GM23338 (cell line): ENCODE measurements around the gene BSND. TPM values are rescaled to one million over a fixed set of nuclear protein-coding genes. Genes with fewer than 3 reads are reported as not detected.
A peak's percentile ranks its signal among the peaks of the same experiment; 100 is the strongest.

Source experiments
- ATAC-seq: fragments of 200-7000 bp; cut with Tn5 transposase; 3 replicates; pipeline ENCODE4 v1.9.1; 2020
- DNase-seq: peaks from one replicate; pipeline ENCODE4 v3.0.0-alpha.2; 2015; ENCODE audit warnings: low spot score
- H2AFZ ChIP-seq: fragments of 200-600 bp; sonication (generic); 2 replicates; pipeline ENCODE4 v1.8.0; 2016; ENCODE audit warnings: antibody characterized with exemption, mild to moderate bottlenecking, moderate library complexity
- H3F3A ChIP-seq: fragments of 200-600 bp; sonication (generic); replicated peaks from 2 replicates; pipeline ENCODE4 v1.8.0; 2017; ENCODE audit warnings: antibody characterized with exemption, mixed run types, low read depth
- H3K27ac ChIP-seq: fragments of 200-600 bp; sonication (generic); 2 replicates; pipeline ENCODE4 v1.6.1; 2016; ENCODE audit warnings: low read depth
- H3K27me3 ChIP-seq: fragments of 200-600 bp; sonication (generic); 2 replicates; pipeline ENCODE4 v1.8.0; 2016; ENCODE audit warnings: mild to moderate bottlenecking, mixed run types, moderate library complexity; ENCODE audit not compliant: insufficient read depth
- H3K36me3 ChIP-seq: fragments of 200-600 bp; sonication (generic); 2 replicates; pipeline ENCODE4 v1.8.0; 2016; ENCODE audit warnings: mild to moderate bottlenecking; ENCODE audit not compliant: insufficient read depth
- H3K4me1 ChIP-seq: fragments of 200-600 bp; sonication (generic); 2 replicates; pipeline ENCODE4 v1.8.0; 2016; ENCODE audit warnings: mild to moderate bottlenecking, moderate library complexity; ENCODE audit not compliant: insufficient read depth
- H3K4me2 ChIP-seq: fragments of 200-600 bp; sonication (generic); 2 replicates; pipeline ENCODE4 v1.7.1; 2017; ENCODE audit warnings: mixed run types
- H3K4me3 ChIP-seq: fragments of 200-600 bp; sonication (generic); 2 replicates; pipeline ENCODE4 v1.6.1; 2016; ENCODE audit warnings: mixed run types
- H3K79me2 ChIP-seq: fragments of 200-600 bp; sonication (generic); replicated peaks from 2 replicates; pipeline ENCODE4 v1.8.0; 2017; ENCODE audit warnings: mild to moderate bottlenecking; ENCODE audit not compliant: insufficient read depth
- H3K9me2 ChIP-seq: fragments of 200-600 bp; sonication (generic); 2 replicates; pipeline ENCODE4 v1.8.0; 2017; ENCODE audit not compliant: insufficient read depth
- H4K20me1 ChIP-seq: fragments of 200-600 bp; sonication (generic); replicated peaks from 2 replicates; pipeline ENCODE4 v1.8.0; 2017; ENCODE audit warnings: mild to moderate bottlenecking; ENCODE audit not compliant: insufficient read depth
- H3K27ac Mint-ChIP-seq: 2 replicates; pipeline ENCODE4 v1.8.0; 2020; ENCODE audit warnings: inconsistent platforms, mild to moderate bottlenecking, moderate library complexity, mixed read lengths
- H3K27me3 Mint-ChIP-seq: 3 replicates; pipeline ENCODE4 v1.8.0; 2022; ENCODE audit warnings: low read depth, mild to moderate bottlenecking, moderate library complexity, mixed read lengths, inconsistent platforms; ENCODE audit not compliant: insufficient read depth, poor library complexity
- H3K36me3 Mint-ChIP-seq: 3 replicates; pipeline ENCODE4 v1.8.0; 2021; ENCODE audit warnings: low read depth, mild to moderate bottlenecking, inconsistent platforms, moderate library complexity, mixed read lengths
- H3K4me1 Mint-ChIP-seq: 3 replicates; pipeline ENCODE4 v1.8.0; 2020; ENCODE audit warnings: mild to moderate bottlenecking, inconsistent platforms, mixed read lengths
- H3K4me3 Mint-ChIP-seq: 3 replicates; pipeline ENCODE4 v1.8.0; 2021; ENCODE audit warnings: moderate library complexity, mild to moderate bottlenecking, inconsistent platforms, mixed read lengths
- H3K9me3 Mint-ChIP-seq: 3 replicates; pipeline ENCODE4 v1.8.0; 2020; ENCODE audit warnings: moderate library complexity, mild to moderate bottlenecking, inconsistent platforms, mixed read lengths
- CREB1 ChIP-seq: fragments of 250-450 bp; sonication (Bioruptor Pico); IDR thresholded peaks from 2 replicates; pipeline ENCODE4 v1.5.0; 2020; ENCODE audit warnings: low read depth, mild to moderate bottlenecking, moderate library complexity
- EZH2 ChIP-seq: fragments of 200-600 bp; sonication (generic); IDR thresholded peaks from one replicate; pipeline ENCODE4 v1.8.0; 2017; ENCODE audit warnings: antibody characterized with exemption, mild to moderate bottlenecking, low read depth; ENCODE audit not compliant: unreplicated experiment
- EZH2phosphoT487 ChIP-seq: fragments of 200-600 bp; sonication (generic); IDR thresholded peaks from one replicate; pipeline ENCODE4 v1.8.1; 2018; ENCODE audit warnings: antibody characterized with exemption; ENCODE audit not compliant: unreplicated experiment
- JUNB ChIP-seq: IDR thresholded peaks from one replicate; pipeline ENCODE4 v1.6.1; 2016; ENCODE audit warnings: antibody characterized with exemption; ENCODE audit not compliant: unreplicated experiment
- NANOG ChIP-seq: IDR thresholded peaks from 2 replicates; pipeline ENCODE4 v1.6.1; 2016; ENCODE audit warnings: antibody characterized with exemption, borderline replicate concordance
- POLR2AphosphoS5 ChIP-seq: IDR thresholded peaks from 2 replicates; pipeline ENCODE4 v1.6.1; 2016; ENCODE audit warnings: antibody characterized with exemption, low read depth
- STAT1 ChIP-seq: IDR thresholded peaks from one replicate; pipeline ENCODE4 v1.6.1; 2016; ENCODE audit warnings: antibody characterized with exemption; ENCODE audit not compliant: unreplicated experiment
- polyA plus RNA-seq: library from polyadenylated mRNA; unstranded; fragments of >200 nt; fragmentation: Nextera tagmentation; extraction: Ambion mirVana; gene quantifications from 2 replicates; pipeline ENCODE4 v1.2.1, GENCODE V29; 2016
- total RNA-seq: library from RNA; depleted of rRNA; stranded (reverse); fragments of >200 nt; shearing (Covaris generic); gene quantifications from 2 replicates; pipeline ENCODE4 v1.2.3, GENCODE V29; 2014
- TF ChIP-seq, protein P1 (sequence below): IDR thresholded peaks from one replicate; pipeline ENCODE4 v1.6.1; 2018; ENCODE audit warnings: antibody characterized with exemption; ENCODE audit not compliant: unreplicated experiment
- TF ChIP-seq, protein P2 (sequence below): IDR thresholded peaks from 2 replicates; pipeline ENCODE4 v1.6.1; 2016; ENCODE audit warnings: antibody characterized with exemption
- TF ChIP-seq, protein P3 (sequence below), 2 experiments: fragments of 200-600 bp in 1 of 2; sonication (generic) in 1 of 2; conservative IDR thresholded peaks; 2 replicates each; pipeline versions ENCODE4 v1.5.1 to v1.6.1; 2016 to 2017; ENCODE audit warnings: antibody characterized with exemption in 2 of 2, low read depth in 2 of 2, mild to moderate bottlenecking in 2 of 2, moderate library complexity in 1 of 2

The BSND gene
- total and polyA plus RNA-seq, 2 experiments from 2014 or later: 0.55 to 1.4 TPM

DNA sequence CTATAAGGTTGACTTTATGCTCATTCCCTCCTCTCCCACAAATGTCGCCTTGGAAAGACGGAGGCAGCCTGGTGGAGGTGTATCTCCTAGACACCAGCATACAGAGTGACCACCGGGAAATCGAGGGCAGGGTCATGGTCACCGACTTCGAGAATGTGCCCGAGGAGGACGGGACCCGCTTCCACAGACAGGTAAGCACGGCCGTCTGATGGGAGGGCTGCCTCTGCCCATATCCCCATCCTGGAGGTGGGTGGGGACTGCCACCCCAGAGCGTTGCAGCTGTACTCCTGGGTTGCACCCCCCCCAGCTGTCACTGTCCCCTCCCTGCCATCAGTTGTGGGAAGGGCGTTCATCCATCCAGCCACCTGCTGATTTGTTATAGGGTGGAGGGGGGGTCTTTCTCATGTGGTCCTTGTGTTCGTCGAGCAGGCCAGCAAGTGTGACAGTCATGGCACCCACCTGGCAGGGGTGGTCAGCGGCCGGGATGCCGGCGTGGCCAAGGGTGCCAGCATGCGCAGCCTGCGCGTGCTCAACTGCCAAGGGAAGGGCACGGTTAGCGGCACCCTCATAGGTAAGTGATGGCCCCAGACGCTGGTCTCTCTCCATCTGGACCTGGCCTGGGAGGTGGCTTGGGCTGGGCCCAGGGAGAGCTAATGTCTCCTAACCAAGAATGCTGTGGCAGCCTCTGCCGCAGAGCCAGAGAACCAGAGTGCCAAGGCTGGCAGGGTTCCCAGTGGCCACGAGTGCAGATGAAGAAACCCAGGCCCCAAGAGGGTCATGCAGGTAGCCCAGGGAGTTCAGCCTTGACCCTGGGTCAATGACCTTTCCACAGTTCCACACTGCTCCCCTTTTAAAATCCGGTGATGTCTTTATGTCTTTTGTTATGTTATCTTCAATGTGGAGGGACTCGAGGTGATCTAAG lies 53.7 kb downstream of the BSND start:
- no peak overlapping the region for H3K4me3 ChIP-seq
- DNase-seq: no peak
- H3F3A ChIP-seq: peaks cover 12% of the 10 kb centered on the region; the same call in 1 of the 2 replicates
- H3K4me1 Mint-ChIP-seq: no peaks in the 10 kb centered on the region
- peaks cover 25% of the 10 kb centered on the region for H4K20me1 ChIP-seq
- H3K27ac Mint-ChIP-seq: no peak overlapping the region
- H3K4me1 ChIP-seq: no peaks in the 10 kb centered on the region; the same call in 1 of the 2 replicates
- ATAC-seq: no peak
- no peak for TF ChIP-seq POLR2AphosphoS5
- TF ChIP-seq NANOG: no peak
- no peak for TF ChIP-seq CREB1 (CRISPR knock-in tag)
- TF ChIP-seq, protein P1, sequence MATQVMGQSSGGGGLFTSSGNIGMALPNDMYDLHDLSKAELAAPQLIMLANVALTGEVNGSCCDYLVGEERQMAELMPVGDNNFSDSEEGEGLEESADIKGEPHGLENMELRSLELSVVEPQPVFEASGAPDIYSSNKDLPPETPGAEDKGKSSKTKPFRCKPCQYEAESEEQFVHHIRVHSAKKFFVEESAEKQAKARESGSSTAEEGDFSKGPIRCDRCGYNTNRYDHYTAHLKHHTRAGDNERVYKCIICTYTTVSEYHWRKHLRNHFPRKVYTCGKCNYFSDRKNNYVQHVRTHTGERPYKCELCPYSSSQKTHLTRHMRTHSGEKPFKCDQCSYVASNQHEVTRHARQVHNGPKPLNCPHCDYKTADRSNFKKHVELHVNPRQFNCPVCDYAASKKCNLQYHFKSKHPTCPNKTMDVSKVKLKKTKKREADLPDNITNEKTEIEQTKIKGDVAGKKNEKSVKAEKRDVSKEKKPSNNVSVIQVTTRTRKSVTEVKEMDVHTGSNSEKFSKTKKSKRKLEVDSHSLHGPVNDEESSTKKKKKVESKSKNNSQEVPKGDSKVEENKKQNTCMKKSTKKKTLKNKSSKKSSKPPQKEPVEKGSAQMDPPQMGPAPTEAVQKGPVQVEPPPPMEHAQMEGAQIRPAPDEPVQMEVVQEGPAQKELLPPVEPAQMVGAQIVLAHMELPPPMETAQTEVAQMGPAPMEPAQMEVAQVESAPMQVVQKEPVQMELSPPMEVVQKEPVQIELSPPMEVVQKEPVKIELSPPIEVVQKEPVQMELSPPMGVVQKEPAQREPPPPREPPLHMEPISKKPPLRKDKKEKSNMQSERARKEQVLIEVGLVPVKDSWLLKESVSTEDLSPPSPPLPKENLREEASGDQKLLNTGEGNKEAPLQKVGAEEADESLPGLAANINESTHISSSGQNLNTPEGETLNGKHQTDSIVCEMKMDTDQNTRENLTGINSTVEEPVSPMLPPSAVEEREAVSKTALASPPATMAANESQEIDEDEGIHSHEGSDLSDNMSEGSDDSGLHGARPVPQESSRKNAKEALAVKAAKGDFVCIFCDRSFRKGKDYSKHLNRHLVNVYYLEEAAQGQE: no peak
- TF ChIP-seq, protein P2, sequence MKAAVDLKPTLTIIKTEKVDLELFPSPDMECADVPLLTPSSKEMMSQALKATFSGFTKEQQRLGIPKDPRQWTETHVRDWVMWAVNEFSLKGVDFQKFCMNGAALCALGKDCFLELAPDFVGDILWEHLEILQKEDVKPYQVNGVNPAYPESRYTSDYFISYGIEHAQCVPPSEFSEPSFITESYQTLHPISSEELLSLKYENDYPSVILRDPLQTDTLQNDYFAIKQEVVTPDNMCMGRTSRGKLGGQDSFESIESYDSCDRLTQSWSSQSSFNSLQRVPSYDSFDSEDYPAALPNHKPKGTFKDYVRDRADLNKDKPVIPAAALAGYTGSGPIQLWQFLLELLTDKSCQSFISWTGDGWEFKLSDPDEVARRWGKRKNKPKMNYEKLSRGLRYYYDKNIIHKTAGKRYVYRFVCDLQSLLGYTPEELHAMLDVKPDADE: no peak
- TF ChIP-seq EZH2: no peak
- H3K9me2 ChIP-seq: no peaks in the 10 kb centered on the region
- no peaks in the 10 kb centered on the region for H3K27me3 ChIP-seq
- no peak overlapping the region for H3K4me3 Mint-ChIP-seq
- H3K36me3 ChIP-seq: peaks cover 57% of the 10 kb centered on the region
- H3K9me3 Mint-ChIP-seq: no peaks in the 10 kb centered on the region
- peaks cover 6% of the 10 kb centered on the region for H3K27me3 Mint-ChIP-seq
- H3K27ac ChIP-seq: no peak overlapping the region
- H3K79me2 ChIP-seq: peaks cover 33% of the 10 kb centered on the region
- peaks cover 20% of the 10 kb centered on the region; the same call in 2 of the 3 replicates for H3K36me3 Mint-ChIP-seq
- no peak overlapping the region for H3K4me2 ChIP-seq
- H2AFZ ChIP-seq: no peak overlapping the region

DNA sequence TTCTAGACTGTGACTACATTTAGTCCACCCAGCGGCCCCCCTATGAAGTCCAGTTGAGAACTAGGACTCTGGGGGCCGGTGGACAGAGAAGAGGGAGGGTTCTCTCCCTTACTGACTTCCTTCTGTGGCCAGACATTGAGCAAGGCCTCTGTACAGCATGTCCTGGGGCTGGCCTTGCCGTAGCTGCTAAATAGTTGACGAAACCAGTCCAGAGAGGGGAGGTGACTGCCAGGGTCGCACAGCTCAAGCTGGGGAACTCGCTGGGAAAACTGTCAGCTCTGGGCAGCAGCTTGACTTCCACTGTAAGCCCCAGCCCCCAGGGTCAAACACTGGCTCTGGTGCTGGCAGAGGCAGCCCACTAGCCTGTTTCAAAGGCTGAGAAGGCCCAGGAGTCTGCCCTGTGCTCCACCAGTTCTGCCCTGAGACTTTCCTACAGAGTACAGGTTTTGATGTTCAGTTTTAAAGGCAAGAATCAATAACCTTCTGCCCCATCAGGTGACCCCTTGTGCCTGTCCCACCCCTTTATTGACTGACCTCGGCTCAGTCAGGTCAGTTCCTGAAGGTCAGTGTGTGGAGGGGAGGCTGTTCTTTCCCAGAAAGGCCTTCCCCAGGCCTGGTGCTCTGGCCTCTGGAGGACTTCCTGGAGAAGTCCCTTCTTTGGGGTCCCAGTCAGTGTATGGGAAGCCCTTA lies 54.7 kb downstream of the BSND start:
- no peaks in the 10 kb centered on the region for H3K4me1 ChIP-seq
- H3F3A ChIP-seq: peaks cover 12% of the 10 kb centered on the region; the same call in 1 of the 2 replicates
- H3K27me3 Mint-ChIP-seq: peaks cover 6% of the 10 kb centered on the region
- no peak overlapping the region for H3K4me3 ChIP-seq
- peaks cover 60% of the 10 kb centered on the region for H3K36me3 ChIP-seq
- no peak overlapping the region for H3K27ac Mint-ChIP-seq
- H3K4me3 Mint-ChIP-seq: no peak overlapping the region
- H4K20me1 ChIP-seq: peaks cover 24% of the 10 kb centered on the region
- ATAC-seq: no peak
- no peaks in the 10 kb centered on the region for H3K27me3 ChIP-seq
- no peak overlapping the region for H3K4me2 ChIP-seq
- H3K9me3 Mint-ChIP-seq: no peaks in the 10 kb centered on the region
- peaks cover 24% of the 10 kb centered on the region for H3K79me2 ChIP-seq
- 0 out of 2 replicates have a peak overlapping the region, but pooled peaks have one; percentile 39 for H3K27ac ChIP-seq
- no peaks in the 10 kb centered on the region for H3K4me1 Mint-ChIP-seq
- no peak overlapping the region for H2AFZ ChIP-seq
- peaks cover 28% of the 10 kb centered on the region; the same call in 2 of the 3 replicates for H3K36me3 Mint-ChIP-seq
- no peaks in the 10 kb centered on the region for H3K9me2 ChIP-seq
- DNase-seq: no peak
- TF ChIP-seq STAT1 (no peak), EZH2 (no peak), CREB1 (CRISPR knock-in tag) (no peak), JUNB (no peak), EZH2phosphoT487 (no peak)
- TF ChIP-seq, protein P3, sequence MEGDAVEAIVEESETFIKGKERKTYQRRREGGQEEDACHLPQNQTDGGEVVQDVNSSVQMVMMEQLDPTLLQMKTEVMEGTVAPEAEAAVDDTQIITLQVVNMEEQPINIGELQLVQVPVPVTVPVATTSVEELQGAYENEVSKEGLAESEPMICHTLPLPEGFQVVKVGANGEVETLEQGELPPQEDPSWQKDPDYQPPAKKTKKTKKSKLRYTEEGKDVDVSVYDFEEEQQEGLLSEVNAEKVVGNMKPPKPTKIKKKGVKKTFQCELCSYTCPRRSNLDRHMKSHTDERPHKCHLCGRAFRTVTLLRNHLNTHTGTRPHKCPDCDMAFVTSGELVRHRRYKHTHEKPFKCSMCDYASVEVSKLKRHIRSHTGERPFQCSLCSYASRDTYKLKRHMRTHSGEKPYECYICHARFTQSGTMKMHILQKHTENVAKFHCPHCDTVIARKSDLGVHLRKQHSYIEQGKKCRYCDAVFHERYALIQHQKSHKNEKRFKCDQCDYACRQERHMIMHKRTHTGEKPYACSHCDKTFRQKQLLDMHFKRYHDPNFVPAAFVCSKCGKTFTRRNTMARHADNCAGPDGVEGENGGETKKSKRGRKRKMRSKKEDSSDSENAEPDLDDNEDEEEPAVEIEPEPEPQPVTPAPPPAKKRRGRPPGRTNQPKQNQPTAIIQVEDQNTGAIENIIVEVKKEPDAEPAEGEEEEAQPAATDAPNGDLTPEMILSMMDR (conservative IDR thresholded peaks at IDR 0.05; ENCODE audit: low read depth in 2 of 2): no peak
- TF ChIP-seq, protein P1: no peak
- TF ChIP-seq, protein P2: no peak
